GM19328 (cell line): Measurements from ENCODE around the gene XPNPEP2.

Source experiments
- ATAC-seq: cut with Tn5 transposase; IDR thresholded peaks from one replicate; pipeline ENCODE4 v1.9.1; 2021; ENCODE audit warnings: mild to moderate bottlenecking, moderate library complexity; ENCODE audit not compliant: unreplicated experiment

Gene XPNPEP2, protein sequence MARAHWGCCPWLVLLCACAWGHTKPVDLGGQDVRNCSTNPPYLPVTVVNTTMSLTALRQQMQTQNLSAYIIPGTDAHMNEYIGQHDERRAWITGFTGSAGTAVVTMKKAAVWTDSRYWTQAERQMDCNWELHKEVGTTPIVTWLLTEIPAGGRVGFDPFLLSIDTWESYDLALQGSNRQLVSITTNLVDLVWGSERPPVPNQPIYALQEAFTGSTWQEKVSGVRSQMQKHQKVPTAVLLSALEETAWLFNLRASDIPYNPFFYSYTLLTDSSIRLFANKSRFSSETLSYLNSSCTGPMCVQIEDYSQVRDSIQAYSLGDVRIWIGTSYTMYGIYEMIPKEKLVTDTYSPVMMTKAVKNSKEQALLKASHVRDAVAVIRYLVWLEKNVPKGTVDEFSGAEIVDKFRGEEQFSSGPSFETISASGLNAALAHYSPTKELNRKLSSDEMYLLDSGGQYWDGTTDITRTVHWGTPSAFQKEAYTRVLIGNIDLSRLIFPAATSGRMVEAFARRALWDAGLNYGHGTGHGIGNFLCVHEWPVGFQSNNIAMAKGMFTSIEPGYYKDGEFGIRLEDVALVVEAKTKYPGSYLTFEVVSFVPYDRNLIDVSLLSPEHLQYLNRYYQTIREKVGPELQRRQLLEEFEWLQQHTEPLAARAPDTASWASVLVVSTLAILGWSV

GRCh38 chrX:129738466-129739308 lies at the start of gene XPNPEP2:
Gene XPNPEP2 (plus strand): TSS chrX:129738979. CDS start chrX:129739214, 235 bp downstream.
- no peak for ATAC-seq

DNA sequence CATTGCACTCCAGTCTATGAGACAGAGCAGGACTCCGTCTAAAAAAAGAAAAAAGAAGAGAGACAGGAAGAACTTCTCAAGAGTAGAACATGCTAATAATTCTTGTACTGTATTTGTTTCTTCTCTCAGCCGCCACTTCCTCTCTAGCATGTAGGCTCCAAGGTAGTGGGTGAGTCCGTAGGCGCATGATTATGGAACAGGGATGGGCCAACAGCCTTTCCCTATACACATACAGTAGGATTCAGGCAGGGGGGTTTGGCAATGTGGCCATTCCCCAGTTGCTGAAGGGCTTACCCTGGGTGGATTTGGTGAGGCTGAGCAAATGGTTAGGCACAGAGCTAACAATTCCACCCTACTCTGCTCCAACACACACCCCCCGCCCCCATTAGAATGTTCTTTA lies 49.0 kb upstream of the XPNPEP2 start:
- ATAC-seq, result no peak

DNA sequence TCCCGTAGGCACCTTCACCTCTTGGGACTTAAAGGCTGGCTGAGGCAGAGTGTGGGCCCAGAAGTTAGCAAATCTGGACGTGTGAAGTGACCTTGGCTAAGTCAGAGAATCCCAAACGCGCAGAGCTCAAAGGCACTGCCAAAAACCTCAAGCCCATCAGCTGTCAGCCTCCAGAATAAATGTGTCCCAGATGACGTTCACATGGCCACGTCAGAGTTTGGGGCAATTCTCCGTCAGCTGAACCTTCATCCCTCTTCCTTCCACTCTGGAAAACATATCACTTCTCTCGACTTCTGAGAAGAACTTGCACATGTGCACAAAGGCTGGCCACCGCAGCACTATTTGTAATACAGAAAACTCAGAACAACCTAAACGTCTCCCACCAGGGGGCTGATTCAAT lies 48.3 kb upstream of the XPNPEP2 start:
- ATAC-seq, result no peak

- ATAC-seq, result no peak
Measured at GRCh38 chrX:129693354-129693753, 45.4 kb upstream of the XPNPEP2 start.

DNA sequence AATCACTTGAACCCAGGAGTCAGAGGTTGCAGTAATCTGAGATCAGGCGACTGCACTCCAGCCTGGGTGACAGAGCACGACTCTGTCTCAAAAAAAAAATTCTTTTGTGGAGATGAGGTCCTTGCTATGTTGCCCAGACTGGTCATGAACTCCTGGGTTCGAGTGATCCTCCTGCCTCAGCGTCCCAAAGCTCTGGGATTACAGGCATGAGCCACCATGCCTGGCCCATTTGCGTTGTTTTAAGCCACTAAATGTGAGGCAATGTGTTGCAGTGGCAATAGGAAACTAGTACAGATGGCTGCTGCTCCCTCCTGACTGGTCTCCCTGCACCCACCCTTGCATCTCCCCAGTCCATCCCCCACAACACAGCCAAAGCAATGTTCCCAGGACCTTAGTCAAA lies 44.0 kb upstream of the XPNPEP2 start:
- ATAC-seq, result no peak

DNA sequence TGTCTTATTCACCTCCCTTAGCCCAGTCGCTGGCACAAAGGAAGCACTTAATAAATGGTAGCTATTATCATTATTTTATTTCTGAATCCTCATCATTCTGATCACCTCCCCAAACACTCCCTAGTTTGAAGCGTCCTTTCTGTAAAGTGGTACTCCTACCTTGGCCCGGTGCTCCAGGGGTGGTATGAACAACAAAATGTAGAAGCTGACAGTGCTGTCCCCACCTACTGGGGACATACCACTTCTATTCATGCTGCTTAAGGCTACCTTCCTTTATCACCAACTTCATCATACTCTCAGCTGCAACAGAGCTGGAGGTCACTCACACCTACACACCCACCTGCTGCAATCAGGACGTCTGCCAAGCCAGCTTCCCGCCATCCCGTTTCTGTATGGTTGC lies 43.2 kb upstream of the XPNPEP2 start:
- no peak for ATAC-seq

DNA sequence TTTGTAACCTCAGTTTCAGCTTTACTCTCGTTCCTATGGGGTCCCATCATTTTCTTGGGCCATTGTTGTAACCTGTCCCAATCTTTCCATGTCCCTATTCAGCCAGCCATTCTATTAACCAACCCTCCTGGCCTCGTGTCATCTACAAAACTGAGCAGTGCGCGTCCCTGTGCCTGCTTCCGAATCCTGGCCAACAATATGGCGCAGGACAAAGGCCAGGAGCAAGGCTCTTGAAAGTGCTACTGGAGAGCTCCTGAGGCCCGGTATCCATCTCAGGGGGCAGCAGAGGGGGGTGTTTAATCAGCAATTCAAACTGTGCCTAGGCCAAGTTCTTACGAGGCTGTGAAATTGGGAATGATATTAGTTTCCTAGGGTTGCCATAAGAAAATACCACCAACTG lies 42.8 kb upstream of the XPNPEP2 start:
- ATAC-seq, result no peak

DNA sequence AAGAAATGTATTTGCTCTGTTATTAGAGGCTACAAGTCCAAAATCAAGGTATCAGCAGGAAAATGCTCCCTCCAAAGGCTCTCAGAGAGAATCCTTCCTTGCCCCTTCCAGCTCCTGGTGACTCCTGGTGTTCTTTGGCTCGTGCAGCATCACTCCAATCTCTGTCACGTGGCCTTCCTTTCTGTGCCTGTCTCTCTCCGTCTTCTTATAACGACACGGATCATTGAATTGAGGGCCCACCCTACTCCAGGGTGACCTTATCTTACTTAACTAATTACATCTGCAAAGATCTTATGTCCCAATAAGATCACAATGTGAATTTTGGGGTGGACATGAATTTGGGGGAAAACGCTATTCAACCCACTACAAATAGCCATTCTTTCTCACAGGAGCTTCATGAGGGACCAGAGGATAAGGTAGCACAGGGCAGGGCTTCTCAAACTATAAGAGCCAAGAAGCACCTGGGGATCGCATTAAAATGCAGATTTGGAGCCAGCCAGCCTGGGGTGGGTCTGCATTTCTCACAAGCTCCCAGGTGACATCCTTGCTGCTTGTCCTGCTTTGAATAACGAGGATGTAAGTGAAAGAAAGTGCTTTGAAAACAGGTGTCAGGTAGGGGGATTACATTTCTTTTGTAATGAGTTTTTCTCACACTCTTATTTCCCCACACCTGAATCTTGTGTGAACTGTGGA lies 42.2 kb upstream of the XPNPEP2 start:
- ATAC-seq, result no peak

- no peak for ATAC-seq
Measured at GRCh38 chrX:129697204-129697829, 41.5 kb upstream of the XPNPEP2 start.

- ATAC-seq, result no peak
Measured at GRCh38 chrX:129698150-129698549, 40.6 kb upstream of the XPNPEP2 start.

- ATAC-seq, result no peak
Measured at GRCh38 chrX:129700536-129700935, 38.2 kb upstream of the XPNPEP2 start.

DNA sequence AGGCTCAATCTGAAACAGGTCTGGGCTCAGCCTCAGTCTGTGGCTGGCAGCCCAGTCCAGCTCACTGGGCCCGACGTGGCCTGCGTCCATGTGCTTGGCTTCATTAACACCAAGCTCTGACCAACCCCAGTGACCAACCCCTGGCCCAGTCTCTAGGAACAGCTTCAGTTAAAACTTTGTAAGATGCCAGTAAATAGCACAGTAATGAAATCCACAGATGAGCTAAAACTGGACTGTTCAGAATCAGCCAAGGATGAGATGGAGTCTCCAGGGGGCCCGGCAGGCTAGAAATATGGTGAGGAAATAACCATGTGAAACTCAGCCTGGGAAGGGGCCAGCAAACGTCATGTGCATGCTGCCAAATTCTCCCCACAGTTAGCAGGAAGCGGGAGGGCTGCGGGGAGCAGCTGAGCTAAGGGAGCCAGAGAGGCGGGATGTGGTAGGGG lies 37.1 kb upstream of the XPNPEP2 start:
- ATAC-seq, result no peak

DNA sequence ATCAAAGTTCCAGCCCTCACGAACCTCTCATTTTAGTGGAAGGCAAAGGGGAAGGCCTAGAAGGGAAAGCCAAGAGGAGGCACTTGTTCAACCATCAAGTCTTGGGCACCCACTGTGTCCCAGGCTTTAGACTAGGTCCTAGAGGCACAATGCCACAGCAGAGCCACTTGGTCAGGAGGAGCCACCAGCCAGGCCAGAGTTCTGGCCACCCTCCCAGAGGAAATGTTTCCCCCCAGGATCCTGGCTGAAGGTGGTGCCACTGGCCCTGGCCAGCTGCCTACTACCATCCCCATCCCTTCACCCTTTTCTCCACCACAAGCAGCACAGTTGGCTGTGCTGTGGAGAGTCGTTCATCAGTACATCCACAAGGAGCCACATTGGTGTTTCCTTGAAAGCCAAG lies 34.3 kb upstream of the XPNPEP2 start:
- ATAC-seq, result no peak

DNA sequence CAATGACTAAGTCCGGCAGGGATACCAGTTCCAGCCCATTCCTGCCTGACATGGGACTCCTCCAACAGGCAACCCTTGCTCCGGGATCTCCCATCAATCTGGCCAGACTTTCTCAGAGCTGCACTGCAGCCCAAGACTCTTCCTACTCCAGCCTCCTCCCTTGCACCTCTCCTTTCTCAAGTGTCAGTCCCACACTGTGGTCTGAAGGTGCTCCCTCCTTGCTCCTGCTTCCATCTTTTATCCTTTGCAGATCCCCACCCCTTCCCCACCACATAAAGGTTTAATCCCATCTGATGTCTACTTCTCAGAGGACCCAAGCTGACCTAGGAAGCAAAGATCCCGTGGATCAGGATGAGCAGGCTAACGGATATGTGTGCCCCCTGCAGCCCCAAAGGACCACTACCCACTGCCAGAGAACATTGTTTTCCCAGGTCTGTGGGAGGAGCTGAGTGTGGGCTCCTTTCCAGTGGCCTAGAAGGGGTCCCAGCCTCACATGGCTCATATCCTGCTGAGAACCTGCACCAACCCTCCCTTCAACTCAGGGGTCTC lies 33.3 kb upstream of the XPNPEP2 start:
- ATAC-seq, result no peak

GRCh38 chrX:129705988-129706387 lies 32.8 kb upstream of the XPNPEP2 start:
- ATAC-seq, result no peak

GRCh38 chrX:129706400-129707072 lies 32.2 kb upstream of the XPNPEP2 start:
- ATAC-seq, result no peak

- ATAC-seq, result no peak
Measured at GRCh38 chrX:129714581-129714980, 24.2 kb upstream of the XPNPEP2 start.

GRCh38 chrX:129716507-129716906 lies 22.3 kb upstream of the XPNPEP2 start:
- no peak for ATAC-seq

DNA sequence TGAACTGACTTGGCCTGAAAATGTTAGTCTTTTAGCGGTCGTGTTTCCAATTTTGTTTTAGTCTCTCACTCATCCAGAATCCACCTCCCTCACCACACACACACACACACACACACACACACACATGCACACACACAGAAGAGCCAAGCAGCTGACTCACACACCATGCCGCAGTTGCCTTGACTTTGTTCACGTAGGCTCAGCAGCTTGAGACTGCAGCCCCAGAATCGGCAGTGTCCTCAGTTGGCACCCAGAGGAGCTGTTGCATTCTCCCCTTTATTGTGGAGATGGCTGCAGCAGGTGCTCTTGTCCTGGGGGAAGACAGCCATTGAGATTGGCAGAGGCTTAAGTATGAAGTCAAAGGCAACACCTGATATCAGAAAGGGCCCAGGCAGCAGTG lies 20.9 kb upstream of the XPNPEP2 start:
- ATAC-seq, result no peak

DNA sequence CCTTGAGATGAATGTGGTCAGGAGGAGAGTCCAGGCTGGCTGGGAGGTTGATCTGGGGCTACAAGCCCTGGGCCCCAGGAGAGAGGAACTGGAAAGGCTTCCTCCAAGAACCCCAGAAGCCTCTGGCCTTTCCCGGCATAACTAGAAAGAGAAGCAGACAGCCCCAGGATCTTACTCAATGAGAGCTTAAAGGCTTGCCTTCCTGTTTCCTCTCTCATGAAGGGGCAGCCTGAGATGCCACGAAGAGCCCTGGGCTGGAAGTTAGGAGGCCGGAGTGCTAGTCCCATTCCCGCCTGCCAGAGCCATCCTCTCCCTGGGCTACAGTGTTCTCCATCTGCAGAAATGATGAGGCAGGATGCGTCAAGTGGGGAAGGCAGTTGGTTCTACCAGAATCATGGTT lies 20.1 kb upstream of the XPNPEP2 start:
- ATAC-seq, result no peak
